NCI-H82 (cell line): Measurements from ENCODE around the gene KLC1.

Experiments used
- DNase-seq: peaks from one replicate; lab custom pipeline; 2025; lab: John Stamatoyannopoulos, UW

KLC1 gene

GRCh38 chr14:103721334-103722120 is 92.5 kb downstream of the KLC1 start:
- DNase-seq = no peak

- no peak for DNase-seq
These were observed 94.7 kb downstream of the KLC1 start for GRCh38 chr14:103723748-103724081.

GRCh38 chr14:103724116-103724515 is 95.1 kb downstream of the KLC1 start:
- no peak for DNase-seq

- DNase-seq = no peak
These were observed 96.1 kb downstream of the KLC1 start for GRCh38 chr14:103725001-103725682.

GRCh38 chr14:103725739-103726395 is 96.9 kb downstream of the KLC1 start:
- DNase-seq = no peak

- DNase-seq = no peak
These were observed 97.5 kb downstream of the KLC1 start for GRCh38 chr14:103726474-103726873.

- no peak for DNase-seq
These were observed 98.4 kb downstream of the KLC1 start for GRCh38 chr14:103727313-103727980.

GRCh38 chr14:103728141-103728540 is 99.1 kb downstream of the KLC1 start:
- DNase-seq = no peak

GRCh38 chr14:103728721-103729120 is 99.7 kb downstream of the KLC1 start:
- no peak for DNase-seq

- DNase-seq = no peak
These were observed 100.8 kb downstream of the KLC1 start for GRCh38 chr14:103729496-103730448.

- DNase-seq = no peak
These were observed 101.6 kb downstream of the KLC1 start for GRCh38 chr14:103730490-103731035.

GRCh38 chr14:103731481-103731880 is 102.5 kb downstream of the KLC1 start:
- no peak for DNase-seq

- no peak for DNase-seq
These were observed 103.2 kb downstream of the KLC1 start for GRCh38 chr14:103731916-103732867.

- no peak for DNase-seq
These were observed 104.0 kb downstream of the KLC1 start for GRCh38 chr14:103732868-103733620.

- no peak for DNase-seq
These were observed 104.6 kb downstream of the KLC1 start for GRCh38 chr14:103733651-103734050.

- DNase-seq = no peak
These were observed 105.3 kb downstream of the KLC1 start for GRCh38 chr14:103734081-103734888.

- no peak for DNase-seq
These were observed 106.0 kb downstream of the KLC1 start for GRCh38 chr14:103735022-103735421.

- no peak for DNase-seq
These were observed 106.4 kb downstream of the KLC1 start for GRCh38 chr14:103735439-103735814.
